Fibroblast of the conjunctiva (primary cell): ENCODE measurements around the gene GABRB3.

ENCODE experiments used
- DNase-seq: peaks from one replicate; pipeline ENCODE4 v3.0.0-alpha.2; 2010; ENCODE audit warnings: low read depth

Gene GABRB3

GRCh38 chr15:26628879-26629529 lies 143.9 kb downstream of the GABRB3 start:
- DNase-seq: peak; percentile 14

DNA sequence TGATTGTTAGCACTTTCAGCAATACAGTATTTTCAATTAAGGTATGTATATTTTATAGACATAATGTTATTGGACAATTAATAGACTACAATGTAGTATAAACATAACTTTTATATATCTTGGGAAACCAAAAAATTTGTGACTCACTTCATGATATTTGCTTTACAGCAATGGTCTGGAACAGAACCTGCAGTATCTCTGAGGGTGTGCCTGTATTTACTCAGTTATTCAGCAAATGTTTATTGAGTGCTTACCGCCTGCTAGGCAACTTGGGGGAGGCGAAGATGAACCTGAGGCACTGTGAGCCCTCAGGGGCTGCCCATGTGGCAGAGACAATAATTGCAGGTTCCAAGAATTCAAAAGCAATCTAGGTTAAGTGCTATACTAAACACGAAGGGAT lies 144.8 kb downstream of the GABRB3 start:
- DNase-seq: no peak

DNA sequence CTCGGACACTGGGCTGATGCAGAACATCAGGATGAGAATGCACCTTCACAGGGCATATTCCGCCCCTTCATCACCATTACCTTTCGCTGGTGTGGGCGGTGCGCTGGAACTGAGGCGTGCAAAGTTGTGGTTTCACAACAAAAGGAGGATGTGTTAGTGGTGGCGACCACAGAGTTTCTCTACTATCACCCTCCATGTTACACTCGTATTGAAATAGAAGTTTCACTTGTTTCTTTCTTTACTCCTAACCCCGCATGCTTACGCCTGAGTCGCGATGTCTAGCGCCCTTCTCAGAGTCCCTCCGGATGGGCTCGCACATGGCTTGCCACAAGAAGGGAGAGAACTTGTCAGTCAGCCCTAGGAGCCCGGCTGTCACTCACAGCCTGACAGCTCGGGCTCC lies 148.7 kb downstream of the GABRB3 start:
- DNase-seq: no peak

GRCh38 chr15:26623071-26623470 lies 149.8 kb downstream of the GABRB3 start:
- DNase-seq: no peak

GRCh38 chr15:26621816-26622215 lies 151.1 kb downstream of the GABRB3 start:
- no peak for DNase-seq

DNA sequence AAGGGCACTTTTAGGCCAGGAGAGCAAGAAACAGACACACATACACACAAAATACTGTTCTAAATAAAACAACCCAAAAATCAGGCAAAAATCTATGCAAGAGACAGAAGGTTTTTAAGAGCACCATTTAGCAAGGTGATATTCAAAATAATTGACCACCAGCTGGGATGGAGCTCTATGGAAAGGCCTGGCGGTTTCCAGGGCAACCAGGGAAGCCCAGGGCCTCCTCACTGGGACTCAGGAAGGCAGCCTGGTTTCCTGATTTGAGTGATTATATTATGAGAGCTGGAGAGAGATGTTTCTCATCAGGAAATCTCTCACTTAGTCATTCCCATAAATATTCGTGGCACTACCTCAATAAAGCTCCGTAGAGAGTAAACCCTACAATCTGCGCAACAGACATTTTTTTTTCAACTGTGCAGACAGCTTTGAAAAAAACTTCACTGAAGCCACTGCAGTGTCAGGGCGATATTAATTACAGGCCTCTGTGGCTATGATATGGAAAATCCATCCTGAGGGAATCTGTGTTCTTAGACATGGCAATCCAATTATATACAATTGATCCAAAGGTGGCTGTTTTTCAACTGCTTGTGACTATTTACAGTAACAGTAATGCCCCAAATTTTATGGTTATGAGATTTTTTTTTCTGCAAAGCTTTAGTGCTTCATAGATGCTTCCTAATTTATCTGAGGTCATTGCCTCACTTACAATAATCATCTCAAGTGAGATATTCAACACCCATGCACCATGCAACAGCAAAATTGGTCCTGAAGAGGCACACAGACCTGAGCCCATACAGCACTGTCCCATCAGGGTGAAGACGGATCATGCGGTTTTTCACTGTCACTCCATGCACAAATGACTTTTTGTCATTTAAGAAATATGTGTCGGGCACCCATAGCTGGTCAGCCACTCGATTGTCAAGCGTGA lies 152.1 kb downstream of the GABRB3 start:
- DNase-seq: no peak

- DNase-seq: no peak
Observed at GRCh38 chr15:26615927-26616302, 157.0 kb downstream of the GABRB3 start.

GRCh38 chr15:26615188-26615926 lies 157.5 kb downstream of the GABRB3 start:
- DNase-seq: no peak

- no peak for DNase-seq
Observed at GRCh38 chr15:26614734-26615133, 158.1 kb downstream of the GABRB3 start.

- no peak for DNase-seq
Observed at GRCh38 chr15:26598704-26599103, 174.2 kb downstream of the GABRB3 start.

GRCh38 chr15:26595611-26596010 lies 177.3 kb downstream of the GABRB3 start:
- no peak for DNase-seq

DNA sequence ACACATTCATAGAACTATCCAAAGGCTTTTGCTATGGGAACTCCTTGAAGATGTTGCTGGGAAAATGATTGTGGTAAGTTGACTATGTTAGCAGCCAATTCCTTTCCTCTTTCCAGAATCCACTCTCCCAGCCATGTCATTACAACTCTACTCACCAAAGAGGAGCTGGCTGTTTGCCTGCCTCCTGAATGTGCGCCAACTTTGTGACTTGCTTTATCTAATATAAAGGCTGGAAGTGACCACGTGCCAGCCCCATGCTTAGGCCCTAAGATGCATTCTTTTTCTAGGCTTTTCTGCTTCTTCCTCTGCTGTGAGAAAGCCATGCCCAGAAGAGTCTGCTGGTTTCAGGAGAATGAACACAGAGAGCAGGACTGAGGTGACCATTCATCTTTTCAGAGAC lies 182.2 kb downstream of the GABRB3 start:
- no peak for DNase-seq

- DNase-seq: no peak
Observed at GRCh38 chr15:26582840-26583239, 190.0 kb downstream of the GABRB3 start.

- no peak for DNase-seq
Observed at GRCh38 chr15:26580943-26581342, 191.9 kb downstream of the GABRB3 start.

DNA sequence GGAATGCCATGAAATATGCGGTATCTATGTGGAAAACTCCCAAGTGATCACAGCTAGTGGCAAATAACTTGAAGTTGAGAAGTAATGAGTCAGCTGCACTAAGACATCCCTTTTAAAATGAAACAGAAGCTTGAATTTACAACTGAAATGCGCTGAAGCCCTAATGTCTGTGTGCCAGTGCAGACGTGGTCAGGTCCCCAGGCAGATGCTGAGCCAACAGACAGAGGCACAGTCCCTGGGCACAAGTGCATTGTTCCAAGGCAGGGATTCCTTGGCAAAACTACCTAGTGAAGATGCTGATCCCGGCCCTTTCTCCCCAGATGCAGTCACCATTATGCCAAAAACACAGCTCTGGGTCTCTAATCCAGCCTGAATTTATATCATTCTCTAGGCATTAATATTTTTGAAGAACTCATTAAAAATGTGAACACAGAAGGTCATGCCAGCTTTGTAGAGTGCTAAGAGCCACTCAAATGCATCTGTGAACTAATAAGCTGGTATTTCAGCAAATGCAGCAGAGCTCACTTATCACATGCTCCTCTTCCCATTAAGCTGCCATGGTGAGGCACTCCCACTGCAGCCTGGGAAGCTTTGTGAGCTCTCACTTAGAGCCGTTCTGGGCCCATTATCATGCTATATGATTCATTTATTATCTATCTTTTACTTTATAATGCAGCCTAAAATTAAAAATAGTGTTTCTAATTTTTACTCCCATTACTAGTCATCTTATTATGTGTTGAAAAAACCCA lies 200.1 kb downstream of the GABRB3 start:
- DNase-seq: no peak

DNA sequence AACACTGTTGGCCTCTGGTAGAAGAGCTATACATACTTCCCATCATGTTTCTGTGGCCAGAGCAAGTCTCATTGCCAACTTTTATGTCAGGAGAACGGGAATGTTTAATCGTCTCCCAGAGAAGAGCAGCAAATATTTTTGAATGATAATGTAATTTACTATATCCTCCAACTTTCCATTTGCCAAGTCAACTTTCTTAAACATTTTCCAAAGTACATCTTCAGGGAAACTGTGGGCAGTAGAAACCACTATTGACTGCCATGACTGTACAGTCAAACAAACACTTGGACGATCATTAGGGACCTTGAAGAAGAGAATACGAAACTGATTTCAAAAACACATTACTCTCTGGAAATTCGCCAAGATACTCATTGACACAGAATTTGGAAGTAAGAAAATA lies 201.5 kb downstream of the GABRB3 start:
- DNase-seq: no peak

DNA sequence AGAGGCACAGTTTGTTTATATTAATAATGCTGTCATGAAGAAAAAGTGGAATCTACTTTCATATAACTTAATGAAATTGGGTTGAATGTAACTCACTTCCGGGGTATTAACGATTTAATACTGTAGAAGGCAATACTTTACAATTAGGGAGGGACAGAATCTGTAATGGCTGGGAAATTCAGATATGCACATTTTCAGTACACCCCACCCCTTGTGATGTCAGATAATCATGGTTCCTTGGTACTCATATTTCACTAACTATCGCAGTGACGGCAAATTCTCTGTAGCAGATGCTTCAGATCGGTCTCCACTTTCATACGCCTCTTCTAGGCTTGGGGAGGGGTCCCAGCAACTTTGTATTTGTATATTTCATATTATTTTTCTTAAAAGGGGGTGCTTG lies 207.3 kb downstream of the GABRB3 start:
- no peak for DNase-seq

GRCh38 chr15:26564361-26564760 lies 208.5 kb downstream of the GABRB3 start:
- no peak for DNase-seq

DNA sequence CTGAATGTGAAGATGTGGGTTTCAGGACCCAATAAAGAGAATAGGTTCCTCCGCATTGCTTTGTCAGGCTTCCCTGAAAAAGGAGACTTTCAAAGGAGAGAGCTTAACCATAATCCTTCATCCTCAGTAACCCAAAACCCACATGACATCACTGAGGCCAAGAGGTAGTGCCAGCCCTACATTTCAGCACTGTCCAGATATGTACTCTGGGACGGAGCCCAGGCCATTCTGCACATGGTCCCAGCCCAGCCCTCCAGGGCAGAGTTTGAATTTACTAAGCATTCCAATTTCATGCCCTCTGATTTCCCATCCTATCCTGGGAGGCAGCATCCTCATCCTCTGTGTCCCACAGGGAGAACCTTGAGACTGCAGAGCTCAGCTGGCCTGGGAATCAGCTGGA lies 210.5 kb downstream of the GABRB3 start:
- DNase-seq: no peak

- DNase-seq: no peak
Observed at GRCh38 chr15:26561896-26562295, 211.0 kb downstream of the GABRB3 start.

GRCh38 chr15:26561130-26561529 lies 211.7 kb downstream of the GABRB3 start:
- DNase-seq: no peak

GRCh38 chr15:26555898-26556297 lies 217.0 kb downstream of the GABRB3 start:
- no peak for DNase-seq
